Right lung (tissue), 5 donors: ENCODE data around the gene UBE2Z. TPM values are rescaled to one million over a fixed set of nuclear protein-coding genes. Genes with fewer than 3 reads are reported as not detected.
"Not testable (repeated sequence)": the region's sequence is repeated elsewhere in the genome, so short reads cannot be mapped to it uniquely, and the experiment has no call there.

Experiments used
- DNase-seq, 2 donors: peaks; one replicate each; pipeline ENCODE4 v3.0.0-alpha.2; 2013
- polyA plus RNA-seq, 5 donors: library from polyadenylated mRNA; unstranded; fragments of 120-200 nt; gene quantifications; one replicate each; pipeline versions ENCODE4 v1.2.1 to v1.2.3, GENCODE V29; 2013; ENCODE audit warnings: inconsistent platforms in 1 of 5, low replicate concordance in 1 of 5; ENCODE audit not compliant: insufficient read length in 5 of 5, insufficient read depth in 1 of 5

UBE2Z gene
- polyA plus RNA-seq, 5 donors: 92.1 to 113 (median 104) TPM

DNA sequence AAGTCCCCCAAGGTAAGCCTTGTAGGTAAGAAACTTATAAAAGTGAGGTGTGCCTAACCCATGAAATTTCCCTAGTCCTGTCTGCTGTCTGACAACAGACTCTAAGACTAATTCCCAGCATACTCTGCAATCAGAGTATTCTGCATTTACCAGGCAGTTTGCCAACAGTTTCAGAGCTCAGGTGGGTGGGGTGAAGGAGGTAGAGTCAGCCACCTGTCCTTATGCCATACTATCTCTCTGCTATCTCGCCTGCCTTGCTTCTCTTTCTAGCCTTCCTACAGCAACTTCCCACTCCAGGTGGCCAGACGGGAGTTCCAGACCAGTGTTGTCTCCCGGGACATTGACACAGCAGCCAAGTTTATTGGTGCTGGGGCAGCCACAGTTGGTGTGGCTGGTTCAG, 13.3 kb upstream of the UBE2Z start:
- DNase-seq: no peak

DNA sequence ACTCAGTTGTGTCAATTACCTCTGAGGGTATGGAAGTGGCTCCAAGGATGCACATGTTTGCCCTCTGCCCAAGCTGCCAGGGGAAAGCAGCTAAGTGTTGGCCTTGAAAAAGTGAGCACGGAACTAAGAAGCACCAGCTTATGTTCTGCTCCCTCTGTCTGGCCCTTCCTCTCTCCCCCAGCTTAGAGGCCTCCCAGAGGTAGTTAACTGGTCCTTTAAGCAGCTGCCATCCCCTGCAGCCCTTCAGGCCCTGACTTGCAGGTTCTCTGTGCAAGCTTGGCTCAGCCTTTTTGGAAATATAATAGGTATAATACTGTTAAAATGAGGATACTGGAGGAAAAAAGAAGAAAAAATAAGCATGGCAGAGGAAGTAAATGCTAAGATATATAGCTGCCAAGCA, 7.0 kb upstream of the UBE2Z start:
- no peak for DNase-seq

DNA sequence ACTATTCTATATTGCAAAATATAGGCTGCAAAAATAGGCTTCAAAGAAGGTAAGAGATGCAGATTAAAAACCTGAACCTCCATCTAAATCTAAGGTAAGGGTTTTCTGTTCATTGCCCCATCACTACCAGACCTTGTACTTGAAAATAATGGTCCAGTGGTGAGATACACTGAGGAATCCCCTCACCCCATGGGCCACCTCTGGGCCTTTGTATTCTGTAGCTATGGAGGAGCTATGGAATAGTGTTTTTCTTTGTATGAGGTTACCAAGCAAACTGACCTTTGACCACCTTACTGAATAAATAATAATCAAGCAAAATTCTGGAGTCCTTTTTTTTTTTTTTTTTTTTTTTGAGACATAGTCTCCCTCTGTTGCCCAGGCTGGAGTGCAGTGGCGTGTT, 4.8 kb upstream of the UBE2Z start:
- no peak for DNase-seq

- DNase-seq: no peak
These were observed 3.8 kb upstream of the UBE2Z start for GRCh38 chr17:48904428-48904827.

GRCh38 chr17:48905987-48906515, 2.2 kb upstream of the UBE2Z start:
- DNase-seq: no peak

DNA sequence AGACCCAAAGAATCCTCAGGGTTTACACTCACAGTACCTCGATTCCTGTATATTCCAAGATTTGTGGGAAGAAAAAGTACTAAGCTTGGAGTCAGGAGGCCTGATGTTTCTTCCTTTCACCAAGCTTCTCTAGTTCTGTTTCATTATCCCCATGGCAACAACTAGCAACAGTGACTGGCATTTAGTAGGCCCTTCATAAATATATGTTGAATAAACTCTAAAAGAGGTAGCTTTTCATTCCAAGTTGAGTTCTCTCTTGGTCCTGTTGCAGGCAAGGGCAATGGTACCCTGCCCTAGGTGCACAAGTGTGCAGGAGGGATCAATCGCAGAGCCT, 527 bp upstream of the UBE2Z start:
- DNase-seq: no peak

GRCh38 chr17:48908853-48909394, 717 bp downstream of the UBE2Z start:
- peak; percentile 88 for DNase-seq

DNA sequence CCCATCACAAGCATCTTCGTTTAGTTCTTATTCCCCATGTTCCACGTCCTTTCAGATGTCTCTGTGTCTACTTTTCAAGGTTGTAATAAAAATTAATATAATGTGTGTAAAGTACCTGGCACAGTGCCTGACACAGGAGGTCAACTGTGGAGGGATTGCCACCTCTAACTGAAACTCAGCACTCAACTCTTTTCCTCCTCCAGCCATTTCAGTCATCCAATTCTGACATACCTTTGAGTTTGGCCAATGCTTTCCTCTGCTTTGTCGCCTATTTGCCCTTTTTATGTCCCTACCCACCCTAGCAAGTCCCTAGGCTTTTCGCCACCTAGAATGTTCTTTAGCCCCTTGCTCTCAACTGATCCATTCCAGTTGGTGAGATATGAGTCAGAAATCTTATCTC, 1.6 kb downstream of the UBE2Z start:
- no peak for DNase-seq

- DNase-seq: no peak
These were observed 2.2 kb downstream of the UBE2Z start for GRCh38 chr17:48910370-48910769.

GRCh38 chr17:48912476-48912875, 4.3 kb downstream of the UBE2Z start:
- DNase-seq: no peak

GRCh38 chr17:48915459-48916282, 7.5 kb downstream of the UBE2Z start:
- no peak for DNase-seq

DNA sequence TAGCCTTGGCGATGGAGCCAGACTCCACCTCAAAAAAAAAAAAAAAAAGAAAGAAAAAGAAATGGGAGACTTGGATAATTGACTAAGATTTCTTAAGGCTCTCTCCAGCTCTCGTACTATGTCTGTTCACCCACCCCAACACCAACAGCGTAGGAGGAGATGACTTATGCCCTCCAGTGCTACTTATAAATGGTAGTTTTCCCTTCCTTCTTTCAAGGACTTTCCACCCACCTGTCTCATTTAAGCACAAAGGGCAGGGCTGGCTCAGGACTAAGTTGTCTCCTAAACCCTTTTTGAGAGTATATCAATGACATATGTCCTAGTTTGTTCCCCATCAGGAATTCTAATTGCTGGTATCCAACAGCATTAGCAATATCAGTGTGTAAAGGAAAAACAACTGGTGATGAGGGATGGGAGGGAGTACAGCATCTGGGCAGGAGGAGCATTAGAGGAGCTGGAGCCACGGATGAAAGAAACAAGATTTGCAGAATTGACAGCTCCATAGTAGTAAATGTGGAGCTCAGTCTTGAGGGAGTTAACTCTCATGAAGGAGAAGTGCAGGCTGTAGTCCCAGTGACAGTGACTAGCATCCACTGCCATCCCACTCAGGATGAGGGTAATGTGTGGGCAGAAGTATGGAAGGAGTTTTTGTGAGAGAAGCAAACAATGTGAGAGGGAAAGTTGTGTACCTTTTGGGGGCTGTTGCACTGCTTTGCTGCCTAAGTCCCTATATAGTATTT, 17.2 kb downstream of the UBE2Z start:
- DNase-seq: no peak

GRCh38 chr17:48925991-48926342, 17.8 kb downstream of the UBE2Z start:
- no peak for DNase-seq

DNA sequence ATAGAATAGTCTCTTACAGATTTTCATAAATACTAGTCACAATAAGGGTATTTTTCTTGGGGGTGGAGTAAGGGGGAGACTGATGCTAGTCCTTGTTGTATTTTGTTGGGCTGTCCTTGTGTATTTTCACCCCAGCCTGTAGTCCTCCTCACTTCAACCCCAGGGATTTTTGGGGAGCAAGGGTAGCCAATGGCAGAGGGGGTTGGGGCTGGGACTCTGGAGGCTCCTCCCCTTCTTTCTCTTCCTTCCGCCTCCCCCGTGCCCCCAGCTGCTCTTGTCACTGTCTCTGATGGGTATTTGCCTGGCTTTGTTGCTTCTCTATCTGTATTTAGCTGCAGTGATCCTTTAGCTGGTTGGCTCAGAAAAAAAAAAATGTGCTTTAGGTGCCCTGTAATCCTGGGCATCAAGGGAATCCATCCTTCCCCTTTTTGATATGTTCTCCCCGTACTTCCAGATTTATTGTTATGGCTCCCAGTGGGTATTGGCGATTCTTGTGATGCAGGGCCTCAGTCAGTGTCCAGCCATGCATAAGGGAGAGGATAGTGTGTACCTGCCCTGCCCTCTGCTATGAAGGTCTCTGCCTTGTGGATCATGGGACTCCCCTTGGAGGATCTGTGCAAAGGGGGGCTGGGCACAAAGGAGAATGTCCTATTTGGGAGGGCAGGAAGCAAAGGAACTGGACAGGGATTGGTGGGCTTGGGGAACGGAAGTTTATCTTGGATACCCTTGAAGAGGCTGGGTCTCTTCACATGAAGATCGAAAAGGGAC, 20.0 kb downstream of the UBE2Z start:
- no peak for DNase-seq

DNA sequence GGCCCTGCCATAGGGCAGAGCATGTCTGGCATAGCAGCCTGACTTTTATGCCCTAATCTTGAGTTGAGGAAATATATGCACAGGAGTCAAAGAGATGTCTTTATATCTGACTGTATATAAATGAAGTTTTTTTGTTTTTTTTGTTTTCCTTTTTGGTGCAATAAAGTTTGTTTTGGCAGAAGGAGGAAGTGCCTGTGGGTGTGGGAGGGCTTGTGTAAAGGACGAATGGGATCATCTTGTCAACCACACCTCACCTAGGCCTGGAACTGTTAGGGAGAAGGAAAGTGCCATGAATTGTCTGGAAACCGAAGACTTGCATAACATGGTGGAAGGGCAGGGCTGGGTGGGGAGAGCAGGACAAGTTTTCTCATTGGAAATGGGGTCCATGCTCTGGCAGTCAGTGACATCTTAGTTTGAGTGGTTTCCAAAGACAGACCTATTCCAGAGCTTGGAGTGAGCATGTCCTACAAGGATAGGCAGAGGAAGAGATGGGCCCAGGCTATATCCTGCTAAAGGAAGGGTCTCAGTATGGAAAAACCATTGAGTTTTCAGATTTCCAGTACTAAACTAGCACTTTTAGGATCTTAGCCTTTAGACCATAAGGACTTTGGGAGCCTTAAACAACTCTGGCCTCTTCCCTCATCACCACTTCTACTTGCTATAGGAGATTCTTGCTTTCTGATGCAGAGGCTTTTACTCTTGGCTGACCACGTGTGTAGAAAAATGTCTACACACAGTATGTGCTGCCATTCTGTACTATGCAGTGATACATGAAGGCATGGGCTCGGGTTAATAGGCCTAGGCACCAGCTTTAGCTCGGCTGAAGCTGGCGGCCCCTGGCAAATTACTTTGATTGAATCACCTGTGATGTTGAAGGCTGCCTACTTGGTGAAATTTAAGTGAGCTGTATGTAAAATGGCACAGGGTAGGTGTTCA, 20.9 kb downstream of the UBE2Z start:
- DNase-seq: no peak

DNA sequence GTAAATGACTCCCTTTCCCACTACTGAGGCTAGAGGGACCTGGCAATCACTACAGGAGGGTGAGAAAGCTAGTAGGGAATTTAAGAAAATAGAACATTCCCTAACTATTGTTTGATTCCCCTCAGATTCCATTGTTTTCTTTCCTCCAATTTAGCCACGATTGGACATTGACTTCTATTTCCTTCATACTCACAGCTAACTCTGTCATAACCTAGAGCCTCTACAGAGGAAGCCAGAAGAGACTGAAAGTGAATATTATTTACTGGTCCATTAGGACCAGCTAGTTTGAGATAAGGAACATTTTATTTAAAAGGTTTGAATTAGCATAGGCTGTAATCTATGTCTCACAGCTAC, 21.6 kb downstream of the UBE2Z start:
- DNase-seq: no peak

GRCh38 chr17:48930435-48930873, 22.2 kb downstream of the UBE2Z start:
- DNase-seq: no peak

DNA sequence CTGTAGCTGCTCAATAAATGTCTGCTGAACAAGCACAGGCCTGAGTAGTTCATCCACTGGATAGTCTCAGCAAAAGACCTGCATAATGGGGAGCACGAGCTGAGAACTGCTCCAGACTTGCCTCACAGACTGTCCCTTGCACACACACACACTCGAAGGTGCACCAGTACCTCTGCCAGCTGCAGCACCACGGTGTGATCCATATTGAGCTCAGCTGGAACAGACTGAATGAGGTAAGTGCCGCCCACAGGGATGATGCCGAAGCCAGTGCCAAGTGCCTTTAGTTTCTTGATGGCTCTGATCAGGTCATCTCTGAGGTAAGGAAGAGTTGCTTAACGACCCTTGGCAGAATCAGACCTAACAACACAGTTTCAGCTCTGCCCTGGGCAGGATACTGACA, 24.8 kb downstream of the UBE2Z start:
- DNase-seq: no peak

DNA sequence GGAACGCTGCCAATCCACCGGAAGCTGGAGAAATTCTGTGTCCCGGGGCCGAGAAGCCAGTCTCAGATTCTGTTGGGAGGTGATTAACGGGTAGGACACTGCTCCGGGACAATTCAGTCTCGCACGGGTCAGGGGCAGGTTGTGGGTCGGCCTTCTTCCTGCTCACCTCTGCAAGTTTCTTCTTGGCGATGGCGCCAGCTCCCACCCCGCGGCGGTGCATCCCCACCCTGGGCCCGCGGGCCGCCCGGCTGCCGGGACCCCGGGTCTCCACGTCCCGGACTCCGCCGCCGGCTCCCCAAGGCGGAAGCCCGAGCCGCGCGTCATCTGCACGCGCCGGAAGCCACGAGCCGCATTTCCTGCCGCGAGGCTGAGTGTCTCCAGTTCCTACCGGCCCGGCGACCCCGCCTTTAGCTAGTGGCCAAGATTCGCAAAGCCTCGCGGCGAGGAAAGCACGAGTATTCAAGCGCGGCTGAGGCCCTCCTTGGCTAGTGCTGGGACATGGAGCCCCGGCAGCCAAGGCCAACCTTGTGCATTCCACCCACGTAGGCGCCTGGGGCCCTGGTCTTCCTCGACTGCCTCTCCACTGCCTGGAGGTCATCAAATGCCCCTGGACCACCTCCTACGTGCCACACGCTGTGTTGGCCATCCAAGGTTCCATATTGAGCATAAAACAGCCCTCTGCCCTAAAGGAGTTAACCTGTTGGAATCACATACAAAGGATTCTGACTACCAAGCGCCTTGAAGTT, 36.5 kb downstream of the UBE2Z start, which contains the start of gene SNF8:
Gene SNF8, minus strand, starts transcription at position 328 of the 746 bp plus-strand sequence. Its CDS starts 108 bp downstream, at position 220.
- DNase-seq: peak; percentile 87 to 88

DNA sequence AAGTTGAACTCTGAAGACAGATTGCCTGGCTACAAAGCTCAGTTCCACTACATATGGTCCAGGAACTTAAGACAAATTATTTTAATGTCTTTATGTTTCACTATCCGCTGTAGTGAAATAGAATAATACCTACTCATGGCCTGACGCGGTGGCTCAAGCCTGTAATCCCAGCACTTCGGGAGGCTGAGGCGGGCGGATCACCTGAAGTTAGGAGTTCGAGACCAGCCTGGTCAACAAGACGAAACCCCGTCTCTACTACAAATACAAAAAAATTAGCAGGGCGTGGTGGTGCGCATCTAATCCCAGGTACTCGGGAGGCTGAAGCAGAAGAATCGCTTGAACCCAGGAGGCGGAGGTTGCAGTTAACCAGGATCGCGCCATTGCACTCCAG, 37.0 kb downstream of the UBE2Z start:
- not testable (repeated sequence) for DNase-seq
